GM13977 (cell line): ENCODE data around the gene LGR6.
"Not testable (repeated sequence)": the region's sequence is repeated elsewhere in the genome, so short reads cannot be mapped to it uniquely, and the experiment has no call there.

Source experiments
- DNase-seq: peaks from one replicate; pipeline ENCODE4 v3.0.0; 2012; ENCODE audit warnings: low spot score
- CTCF ChIP-seq: IDR thresholded peaks from 2 replicates; pipeline ENCODE4 v1.5.1; 2012; ENCODE audit warnings: mild to moderate bottlenecking, control low read depth; ENCODE audit not compliant: insufficient read depth; ENCODE audit errors: extremely low read depth, missing control alignments
- in situ Hi-C: fragments of 300-500 bp; cut with MboI; formaldehyde crosslinking; loops from one replicate; pipeline ENCODE4 v1.12.0; 2022; ENCODE audit warnings: low sequenced_read_pairs, low pct_unique_long_range_greater_than_20kb, mixed read lengths, inconsistent platforms; ENCODE audit not compliant: unreplicated experiment

LGR6 gene

GRCh38 chr1:202193614-202194327, at the start of gene LGR6:
Gene LGR6, plus strand, starts transcription at chr1:202193799. Its CDS starts 191 bp downstream, at chr1:202193990.
- in situ Hi-C loops: loop anchor here (25.0 kb wide), 1 partner anchor 519 kb away; the partner anchor contains the start of gene SYT2
- peak; percentile 10 for TF ChIP-seq CTCF
- DNase-seq: no peak

DNA sequence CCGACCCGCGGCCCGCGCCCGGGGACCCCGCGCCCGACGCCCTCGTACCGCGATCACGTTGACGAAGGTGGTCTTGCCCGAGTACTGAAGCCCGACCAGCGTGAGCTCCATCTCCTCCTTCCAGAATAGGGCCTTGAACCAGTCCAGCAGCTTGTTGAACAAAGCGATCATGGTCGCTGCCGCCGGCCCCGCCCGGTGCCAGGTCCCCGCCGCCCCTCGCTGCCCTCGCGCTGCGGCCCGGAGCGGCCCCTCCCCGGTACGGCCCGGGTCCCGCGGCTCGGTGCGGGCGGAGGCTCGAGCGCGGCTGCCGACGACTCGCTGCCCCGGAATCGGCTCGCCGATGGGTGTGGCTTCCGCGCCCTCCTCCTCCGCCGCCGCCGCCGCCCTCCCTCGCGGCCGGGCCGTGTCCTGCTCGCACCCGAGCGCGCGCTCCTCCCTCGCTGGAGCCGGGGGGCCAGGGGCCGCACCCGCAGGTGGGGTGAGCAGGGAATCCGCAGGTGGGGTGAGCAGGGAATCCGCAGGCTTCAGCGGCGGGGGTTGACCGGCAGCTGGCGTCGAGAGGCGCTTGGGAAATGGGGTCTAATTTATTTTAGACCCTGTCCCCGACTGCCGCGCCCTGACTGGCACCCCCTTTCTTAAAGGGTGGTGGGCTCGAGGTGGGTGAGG, 49.1 kb upstream of the LGR6 start, which contains the start of gene ARL8A:
ARL8A (minus strand) TSS at position 336 of the 666 bp plus-strand sequence; CDS start at position 171, 165 bp downstream.
- DNase-seq: peak; percentile 92
- no peak for TF ChIP-seq CTCF
- in situ Hi-C loops: no loop called here

DNA sequence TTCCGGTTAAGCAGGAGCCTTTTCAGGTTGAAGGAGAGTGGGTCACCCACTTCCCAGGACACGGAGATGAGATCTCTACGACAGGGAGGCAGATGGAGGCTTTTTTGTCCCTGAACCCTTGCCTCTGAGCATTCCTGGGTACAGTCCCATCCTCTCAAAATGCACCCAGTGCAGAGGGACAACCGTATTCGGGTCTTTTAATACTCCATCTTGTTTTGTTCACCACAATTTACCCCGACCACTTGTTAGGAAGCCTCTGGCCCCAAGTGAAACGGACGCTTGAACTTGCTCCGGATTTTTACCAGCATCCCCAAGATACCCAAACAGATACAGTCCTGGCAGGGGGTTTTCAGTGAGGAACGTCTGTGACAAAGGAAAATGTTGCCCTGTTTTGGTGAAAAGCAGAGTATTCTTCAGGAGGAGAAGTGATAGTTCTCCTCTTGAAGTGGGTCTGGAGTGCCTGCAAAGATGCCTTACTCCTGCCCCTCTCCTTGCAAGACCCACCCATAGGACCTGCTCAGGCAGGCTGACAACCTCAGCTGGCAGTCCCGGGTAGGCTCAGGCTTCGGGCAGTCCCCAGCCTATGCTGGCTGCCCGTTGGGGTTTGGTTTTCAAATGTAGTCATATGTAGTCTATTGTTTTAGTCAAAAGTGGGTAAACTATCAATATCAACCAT, 48.4 kb upstream of the LGR6 start:
- TF ChIP-seq CTCF: no peak
- DNase-seq: peak; percentile 64

DNA sequence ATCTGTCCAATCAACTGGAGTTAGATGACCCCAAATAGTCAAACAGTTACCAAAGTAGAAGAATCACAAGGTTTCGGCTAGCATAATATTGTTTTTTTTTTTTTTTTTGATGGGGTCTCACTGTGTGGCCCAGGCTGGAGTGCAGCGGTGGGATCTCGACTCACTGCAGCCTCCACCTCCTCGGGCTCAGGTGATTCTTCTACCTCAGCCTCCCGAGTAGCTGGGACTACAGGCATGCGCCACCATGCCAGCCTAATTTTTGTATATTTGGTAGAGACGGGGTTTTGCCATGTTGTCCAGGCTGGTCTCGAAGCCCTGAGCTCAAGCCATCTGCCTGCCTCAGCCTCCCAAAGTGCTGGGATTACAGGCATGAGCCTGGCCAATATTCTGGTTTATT, 47.9 kb upstream of the LGR6 start:
- in situ Hi-C loops, DNase-seq: not testable (repeated sequence)

More for the DNA sequence above, 48.4 kb upstream of the LGR6 start:
- in situ Hi-C loops: no loop called here

DNA sequence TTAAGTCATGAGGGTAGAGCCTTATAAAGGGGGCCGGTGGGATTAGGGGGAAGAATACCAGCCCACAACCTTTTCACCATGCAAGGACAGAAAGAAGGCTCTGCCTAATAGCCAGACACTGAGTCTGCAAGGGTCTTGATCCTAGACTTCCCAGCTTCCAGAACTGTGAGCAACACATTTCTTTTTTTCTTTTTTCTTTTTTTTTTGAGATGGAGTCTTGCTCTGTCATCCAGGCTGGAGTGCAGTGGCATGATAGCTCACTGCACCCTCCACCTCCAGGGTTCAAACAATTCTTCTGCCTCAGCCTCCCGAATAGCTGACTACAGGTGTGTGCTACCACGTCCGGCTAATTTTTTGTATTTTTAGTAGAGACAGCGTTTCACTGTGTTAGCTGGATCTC, 47.3 kb upstream of the LGR6 start:
- DNase-seq: no peak
- in situ Hi-C loops: no loop called here
- TF ChIP-seq CTCF: no peak

- DNase-seq: no peak
- TF ChIP-seq CTCF: no peak
- in situ Hi-C loops: no loop called here
Measured at GRCh38 chr1:202146993-202147392, 46.6 kb upstream of the LGR6 start.

DNA sequence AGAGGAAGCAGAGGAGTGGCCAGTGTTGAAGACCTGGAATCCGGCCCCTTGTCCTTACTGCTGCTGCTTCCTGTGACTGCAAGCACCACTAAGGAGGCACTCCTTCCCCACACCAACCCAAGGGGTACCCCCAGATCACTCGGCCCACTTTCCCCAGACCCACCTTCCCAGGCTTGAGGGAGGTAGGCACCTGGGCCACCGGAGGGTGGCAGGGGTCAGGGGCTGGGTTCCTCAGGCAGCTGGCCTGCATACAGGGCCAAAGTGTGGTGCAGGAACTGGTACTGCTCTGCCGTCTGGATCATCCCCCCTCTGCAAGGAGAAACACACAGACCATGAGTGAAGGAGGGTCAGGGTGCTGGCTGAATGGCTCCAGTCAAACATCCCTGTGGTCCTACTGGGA, 45.2 kb upstream of the LGR6 start:
- TF ChIP-seq CTCF: no peak
- in situ Hi-C loops: no loop called here
- DNase-seq: no peak
